ENCODE measurements around the gene RET. TPM values are rescaled to one million over a fixed set of nuclear protein-coding genes. Genes with fewer than 3 reads are reported as not detected.

Gene RET
- total and polyA plus RNA-seq, 2 of the 8 experiments (the other 6 are each of a cell fraction or from before 2014, with no cell fraction given), result 6.7 to 8.4 TPM

- H3K14ac ChIP-seq (ENCODE audit: insufficient read length), result no peak overlapping the region
- no peak overlapping the region for H2BK120ac ChIP-seq (replicated peaks; ENCODE audit: low read depth, low read length)
- no peak overlapping the region for H2AFZ ChIP-seq (ENCODE audit: low read length)
- no peaks in the 10 kb centered on the region for H3K27me3 ChIP-seq (replicated peaks in 1 of 4; ENCODE audit: control insufficient read depth in 3 of 4, extremely low read depth in 1 of 4, insufficient read depth in 3 of 4, low read length in 3 of 4)
- FAIRE-seq (no peak), DNase-seq (ENCODE audit: low read depth in 1 of 2, low spot score in 2 of 2) (peak in 1 of 2 experiments; percentile 32)
- no peak overlapping the region for H2BK20ac ChIP-seq (ENCODE audit: low read length)
- 80% methylated on average over 9 of the region's 9 CpGs; no CpG with 5 or more reads in 1 of the 2 experiments for WGBS, 2 experiments (ENCODE audit: extremely low coverage in 1 of 2, insufficient coverage in 1 of 2, insufficient read length in 1 of 2, insufficient replicate concordance in 2 of 2, low coverage in 1 of 2, low lambda C conversion rate in 2 of 2, missing lambda C conversion rate in 1 of 2)
- no peak overlapping the region for H3K4me3 ChIP-seq (ENCODE audit: extremely low read depth in 1 of 4, insufficient read depth in 2 of 4, low read depth in 3 of 4, low read length in 4 of 4)
- no peak overlapping the region for H2BK15ac ChIP-seq (ENCODE audit: low read length)
- no peak overlapping the region for H3K4me2 ChIP-seq (ENCODE audit: insufficient read depth in 1 of 2, low read depth in 2 of 2, low read length in 2 of 2)
- H3K9me3 ChIP-seq (ENCODE audit: insufficient read depth in 2 of 2, low read depth in 1 of 2, low read length in 1 of 2), result no peaks in the 10 kb centered on the region; a peak in 1 of 4 replicates
- no peaks in the 10 kb centered on the region; a peak in 2 of 8 replicates for H3K36me3 ChIP-seq (ENCODE audit: control insufficient read depth in 2 of 4, insufficient read depth in 4 of 4, low read length in 3 of 4)
- no peaks in the 10 kb centered on the region for H3K79me2 ChIP-seq (ENCODE audit: control insufficient read depth in 1 of 2, insufficient read depth in 2 of 2, low read length in 2 of 2)
- ChIA-PET CTCF (ENCODE audit: partially characterized antibody) (interaction anchor here (0.8 kb wide), 1 partner anchor 132 kb away, joined by 3 read pairs; no protein-coding TSS in a partner anchor), POLR2A (ENCODE audit: partially characterized antibody) (no interaction called here)
- H3K4ac ChIP-seq (replicated peaks; ENCODE audit: insufficient read length, low read depth, low read length), result no peak overlapping the region
- H4K20me1 ChIP-seq (replicated peaks in 1 of 2; ENCODE audit: control insufficient read depth in 1 of 2, insufficient read depth in 2 of 2, low read length in 2 of 2), result no peaks in the 10 kb centered on the region
- H4K8ac ChIP-seq (ENCODE audit: extremely low read depth, insufficient read depth, low read length), result no peak overlapping the region; the same call in 1 of the 2 replicates
- H3K27ac ChIP-seq (ENCODE audit: low read depth, low read length), result no peak overlapping the region
- no peak overlapping the region for H4K91ac ChIP-seq (replicated peaks; ENCODE audit: insufficient read length, low read length)
- H3K9ac ChIP-seq (replicated peaks in 1 of 4; ENCODE audit: extremely low read depth in 1 of 4, low read depth in 3 of 4, low read length in 3 of 4), result no peak overlapping the region
- H2BK12ac ChIP-seq (ENCODE audit: low read depth, low read length), result no peak overlapping the region
- no peaks in the 10 kb centered on the region for H3K79me1 ChIP-seq (ENCODE audit: low read depth, low read length)
- H3K56ac ChIP-seq (replicated peaks; ENCODE audit: insufficient read length, low read depth, low read length), result no peak overlapping the region
- H3K23ac ChIP-seq (ENCODE audit: insufficient read length), result no peak overlapping the region
- no peak overlapping the region for H4K5ac ChIP-seq (ENCODE audit: insufficient read length, low read depth, low read length)
- H3K4me1 ChIP-seq (replicated peaks in 1 of 4; ENCODE audit: control insufficient read depth in 3 of 4, insufficient read depth in 4 of 4, low read length in 3 of 4), result no peaks in the 10 kb centered on the region
- H2BK5ac ChIP-seq (ENCODE audit: low read depth, low read length), result no peak overlapping the region
- H3K23me2 ChIP-seq (ENCODE audit: low read depth, low read length), result no peaks in the 10 kb centered on the region
- no peak overlapping the region for H3K18ac ChIP-seq (ENCODE audit: extremely low read depth, low read length)
- no peak overlapping the region for H2AK5ac ChIP-seq (ENCODE audit: low read depth, low read length)
- TF ChIP-seq ATF2 (IDR thresholded peaks at IDR 0.05; ENCODE audit: low read length), result no peak
- no peak for TF ChIP-seq RAD21 (IDR thresholded peaks at IDR 0.05 in 1 of 2, conservative IDR thresholded peaks at IDR 0.05 in 1 of 2; ENCODE audit: low read depth in 2 of 2, low read length in 2 of 2)
- no peak for TF ChIP-seq JUN (IDR thresholded peaks at IDR 0.05; ENCODE audit: low read depth, low read length)
- TF ChIP-seq TBP (IDR thresholded peaks at IDR 0.05; ENCODE audit: low read depth, low read length), result no peak
- no peak for TF ChIP-seq PHF8 (conservative IDR thresholded peaks at IDR 0.05; ENCODE audit: low read depth, low read length)
- no peak for TF ChIP-seq NANOG (IDR thresholded peaks at IDR 0.05; ENCODE audit: insufficient read depth, low read depth, low read length, poor library complexity, severe bottlenecking)
- TF ChIP-seq SP4 (IDR thresholded peaks at IDR 0.05; ENCODE audit: low read length), result no peak
- TF ChIP-seq POLR2AphosphoS5 (IDR thresholded peaks at IDR 0.05; ENCODE audit: low read depth, low read length), result no peak
These were observed 46.7 kb downstream of the RET start for GRCh38 chr10:43123361-43124093.

Measured in H1 (cell line).